C4-2B (cell line): ENCODE measurements around the gene HRC.

ENCODE experiments used
- CTCF ChIP-seq: fragments of 450-650 bp; conservative IDR thresholded peaks from 2 replicates; pipeline ENCODE4 v1.5.1; 2017; ENCODE audit warnings: mild to moderate bottlenecking
- ZFX ChIP-seq: fragments of 450-650 bp; IDR thresholded peaks from 2 replicates; pipeline ENCODE4 v1.6.1; 2017

GRCh38 chr19:49133621-49134454, 21.4 kb downstream of the HRC start:
- TF ChIP-seq CTCF: no peak
- no peak for TF ChIP-seq ZFX
